Measurements from ENCODE around the gene EEF1AKMT3. TPM values are rescaled to one million over a fixed set of nuclear protein-coding genes. Genes with fewer than 3 reads are reported as not detected.

The EEF1AKMT3 gene
- total and polyA plus RNA-seq, 4 donors, result 3.6 to 11.5 (median 5.9) TPM

GRCh38 chr12:57732270-57732669, 40.1 kb upstream of the EEF1AKMT3 start:
- WGBS, 2 donors, result 80 to 84% methylated on average over 4 of the region's 4 CpGs
- peaks cover 0 to 83% (median 68%) of the 10 kb centered on the region in 3 donors for H3K27me3 ChIP-seq (ENCODE audit: control insufficient read depth in 3 of 3, insufficient read depth in 3 of 3, low read length in 2 of 3)
- H3K4me1 ChIP-seq (ENCODE audit: control insufficient read depth in 5 of 5, insufficient read depth in 5 of 5, low read length in 5 of 5), result peaks cover 0 to 6% (median 0%) of the 10 kb centered on the region in 5 donors
- H3K36me3 ChIP-seq (ENCODE audit: control insufficient read depth in 4 of 4, insufficient read depth in 4 of 4, low read length in 4 of 4), result peaks cover 0 to 7% (median 0%) of the 10 kb centered on the region in 4 donors
- no peak for TF ChIP-seq CTCF (IDR thresholded peaks at IDR 0.05; ENCODE audit: control extremely low read depth, extremely low read depth)
- H3K9ac ChIP-seq (ENCODE audit: insufficient read depth in 1 of 2, low read length in 2 of 2), result no peak overlapping the region
- H3K4me3 ChIP-seq, result no peak overlapping the region
- H3K27ac ChIP-seq (ENCODE audit: low read depth in 1 of 2, low read length in 1 of 2), result no peak overlapping the region
- no peak for ATAC-seq (ENCODE audit: insufficient read depth, low FRiP score)
- H3K9me3 ChIP-seq (ENCODE audit: control insufficient read depth in 4 of 4, insufficient read depth in 3 of 4, low read length in 3 of 4), result no peaks in the 10 kb centered on the region
- DNase-seq, result no peak

GRCh38 chr12:57732726-57733593, 39.5 kb upstream of the EEF1AKMT3 start:
- peaks cover 0 to 2% (median 0%) of the 10 kb centered on the region in 4 donors for H3K36me3 ChIP-seq (ENCODE audit: control insufficient read depth in 4 of 4, insufficient read depth in 4 of 4, low read length in 4 of 4)
- DNase-seq (no peak), ATAC-seq (ENCODE audit: insufficient read depth, low FRiP score) (no peak)
- no peak overlapping the region for H3K27ac ChIP-seq (ENCODE audit: low read depth in 1 of 2, low read length in 1 of 2)
- peaks cover 0 to 78% (median 66%) of the 10 kb centered on the region in 3 donors for H3K27me3 ChIP-seq (ENCODE audit: control insufficient read depth in 3 of 3, insufficient read depth in 3 of 3, low read length in 2 of 3)
- no peak overlapping the region for H3K4me3 ChIP-seq
- H3K9me3 ChIP-seq (ENCODE audit: control insufficient read depth in 4 of 4, insufficient read depth in 3 of 4, low read length in 3 of 4), result no peaks in the 10 kb centered on the region
- H3K9ac ChIP-seq (ENCODE audit: insufficient read depth in 1 of 2, low read length in 2 of 2), result no peak overlapping the region
- TF ChIP-seq CTCF (IDR thresholded peaks at IDR 0.05; ENCODE audit: control extremely low read depth, extremely low read depth), result no peak
- H3K4me1 ChIP-seq (ENCODE audit: control insufficient read depth in 5 of 5, insufficient read depth in 5 of 5, low read length in 5 of 5), result peaks cover 0 to 9% (median under 1%) of the 10 kb centered on the region in 5 donors
- WGBS, 2 donors, result 77 to 84% methylated on average over 11 of the region's 11 CpGs

GRCh38 chr12:57733928-57734327, 38.5 kb upstream of the EEF1AKMT3 start:
- Histone ChIP-seq H3K27me3 (ENCODE audit: control insufficient read depth in 3 of 3, insufficient read depth in 3 of 3, low read length in 2 of 3) (peaks cover 0 to 77% (median 67%) of the 10 kb centered on the region in 3 donors), H3K9me3 (ENCODE audit: control insufficient read depth in 4 of 4, insufficient read depth in 3 of 4, low read length in 3 of 4) (no peaks in the 10 kb centered on the region), H3K27ac (ENCODE audit: low read depth in 1 of 2, low read length in 1 of 2) (no peak overlapping the region), H3K9ac (ENCODE audit: insufficient read depth in 1 of 2, low read length in 2 of 2) (no peak overlapping the region), H3K4me3 (no peak overlapping the region), H3K4me1 (ENCODE audit: control insufficient read depth in 5 of 5, insufficient read depth in 5 of 5, low read length in 5 of 5) (peaks cover 0 to 9% (median 6%) of the 10 kb centered on the region in 5 donors), H3K36me3 (ENCODE audit: control insufficient read depth in 4 of 4, insufficient read depth in 4 of 4, low read length in 4 of 4) (peaks cover 0 to 2% (median 0%) of the 10 kb centered on the region in 4 donors)
- no peak for TF ChIP-seq CTCF (IDR thresholded peaks at IDR 0.05; ENCODE audit: control extremely low read depth, extremely low read depth)
- DNase-seq, result no peak
- ATAC-seq (ENCODE audit: insufficient read depth, low FRiP score), result no peak
- WGBS, 2 donors, result 85 to 87% methylated on average over 6 of the region's 6 CpGs

All from lung (tissue), 12 donors.